ENCODE results near the gene MARK4. TPM values are rescaled to one million over a fixed set of nuclear protein-coding genes. Genes with fewer than 3 reads are reported as not detected.
"Not testable (repeated sequence)": the region's sequence is repeated elsewhere in the genome, so short reads cannot be mapped to it uniquely, and the experiment has no call there.

The MARK4 gene
- total RNA-seq, 1 experiment from 2014 or later: 28.1 TPM

- DNase-seq (ENCODE audit: extremely low read depth, low read depth): not testable (repeated sequence)
These were observed 18.9 kb downstream of the MARK4 start for GRCh38 chr19:45269939-45270338.

GRCh38 chr19:45271098-45271734 is 20.1 kb downstream of the MARK4 start:
- DNase-seq (ENCODE audit: extremely low read depth, low read depth): no peak

GRCh38 chr19:45271735-45272108 is 20.7 kb downstream of the MARK4 start:
- no peak for DNase-seq (ENCODE audit: extremely low read depth, low read depth)

GRCh38 chr19:45273521-45273855 is 22.4 kb downstream of the MARK4 start:
- no peak for DNase-seq (ENCODE audit: extremely low read depth, low read depth)

- DNase-seq (ENCODE audit: extremely low read depth, low read depth): no peak
These were observed 24.4 kb downstream of the MARK4 start for GRCh38 chr19:45275370-45275971.

- no peak for DNase-seq (ENCODE audit: extremely low read depth, low read depth)
These were observed 25.2 kb downstream of the MARK4 start for GRCh38 chr19:45276284-45276687.

- DNase-seq (ENCODE audit: extremely low read depth, low read depth): no peak
These were observed 27.0 kb downstream of the MARK4 start for GRCh38 chr19:45278087-45278486.

GRCh38 chr19:45279587-45280192 is 28.6 kb downstream of the MARK4 start:
- no peak for DNase-seq (ENCODE audit: extremely low read depth, low read depth)

- DNase-seq (ENCODE audit: extremely low read depth, low read depth): no peak
These were observed 29.4 kb downstream of the MARK4 start for GRCh38 chr19:45280471-45280961.

GRCh38 chr19:45283443-45284033 is 32.5 kb downstream of the MARK4 start:
- no peak for DNase-seq (ENCODE audit: extremely low read depth, low read depth)

GRCh38 chr19:45290381-45290931 is 39.4 kb downstream of the MARK4 start:
- no peak for DNase-seq (ENCODE audit: extremely low read depth, low read depth)

- DNase-seq (ENCODE audit: extremely low read depth, low read depth): no peak
These were observed 40.8 kb downstream of the MARK4 start for GRCh38 chr19:45291834-45292233.

GRCh38 chr19:45293682-45294081 is 42.6 kb downstream of the MARK4 start:
- no peak for DNase-seq (ENCODE audit: extremely low read depth, low read depth)

- DNase-seq (ENCODE audit: extremely low read depth, low read depth): no peak
These were observed 43.4 kb downstream of the MARK4 start for GRCh38 chr19:45294291-45295029.

- no peak for DNase-seq (ENCODE audit: extremely low read depth, low read depth)
These were observed 44.8 kb downstream of the MARK4 start for GRCh38 chr19:45295873-45296272.

- DNase-seq (ENCODE audit: extremely low read depth, low read depth): no peak
These were observed 45.3 kb downstream of the MARK4 start for GRCh38 chr19:45296355-45296754.

- DNase-seq (ENCODE audit: extremely low read depth, low read depth): no peak
These were observed 46.6 kb downstream of the MARK4 start for GRCh38 chr19:45297674-45298073.

- DNase-seq (ENCODE audit: extremely low read depth, low read depth): no peak
These were observed 47.2 kb downstream of the MARK4 start for GRCh38 chr19:45298264-45298663.

- no peak for DNase-seq (ENCODE audit: extremely low read depth, low read depth)
These were observed 48.6 kb downstream of the MARK4 start for GRCh38 chr19:45299719-45300118.

GRCh38 chr19:45302416-45302815 is 51.3 kb downstream of the MARK4 start:
- DNase-seq (ENCODE audit: extremely low read depth, low read depth): no peak
